NOMO-1 (cell line): ENCODE measurements around the gene MSI2.

ENCODE experiments used
- DNase-seq, 2 experiments: peaks; one replicate each; lab custom pipeline; 2025; ENCODE audit not compliant: unreplicated experiment in 2 of 2; lab: John Stamatoyannopoulos, UW

MSI2 gene

GRCh38 chr17:57600074-57600473 lies 343.8 kb downstream of the MSI2 start:
- DNase-seq: no peak

- no peak for DNase-seq
Observed at GRCh38 chr17:57601143-57601735, 344.9 kb downstream of the MSI2 start.

- DNase-seq: no peak
Observed at GRCh38 chr17:57602896-57603295, 346.6 kb downstream of the MSI2 start.

GRCh38 chr17:57603546-57603945 lies 347.2 kb downstream of the MSI2 start:
- no peak for DNase-seq

- DNase-seq: peak; percentile 92 to 97
Observed at GRCh38 chr17:57603978-57604377, 347.7 kb downstream of the MSI2 start.

- peak; percentile 44 to 60 for DNase-seq
Observed at GRCh38 chr17:57604771-57605674, 348.7 kb downstream of the MSI2 start.

GRCh38 chr17:57605675-57606105 lies 349.4 kb downstream of the MSI2 start:
- DNase-seq: peak in 1 of 2 experiments; percentile 69

- DNase-seq: no peak
Observed at GRCh38 chr17:57606111-57606875, 350.0 kb downstream of the MSI2 start.

GRCh38 chr17:57607553-57608120 lies 351.3 kb downstream of the MSI2 start:
- no peak for DNase-seq

GRCh38 chr17:57608369-57609124 lies 352.2 kb downstream of the MSI2 start:
- no peak for DNase-seq

GRCh38 chr17:57609125-57609877 lies 353.0 kb downstream of the MSI2 start:
- no peak for DNase-seq

- no peak for DNase-seq
Observed at GRCh38 chr17:57609878-57610270, 353.6 kb downstream of the MSI2 start.

- peak; percentile 64 to 85 for DNase-seq
Observed at GRCh38 chr17:57612202-57613071, 356.1 kb downstream of the MSI2 start.

- DNase-seq: no peak
Observed at GRCh38 chr17:57614742-57615141, 358.4 kb downstream of the MSI2 start.

GRCh38 chr17:57615836-57616757 lies 359.8 kb downstream of the MSI2 start:
- DNase-seq: no peak

GRCh38 chr17:57617218-57617617 lies 360.9 kb downstream of the MSI2 start:
- no peak for DNase-seq

GRCh38 chr17:57619061-57619937 lies 363.0 kb downstream of the MSI2 start:
- DNase-seq: no peak
